HG02678 (cell line): ENCODE measurements around the gene POTEI.
"Not testable (repeated sequence)": the region's sequence is repeated elsewhere in the genome, so short reads cannot be mapped to it uniquely, and the experiment has no call there.

ENCODE experiments used
- ATAC-seq: cut with Tn5 transposase; IDR thresholded peaks from one replicate; pipeline ENCODE4 v1.9.1; 2021; ENCODE audit warnings: mild to moderate bottlenecking, moderate library complexity; ENCODE audit not compliant: unreplicated experiment

POTEI gene

DNA sequence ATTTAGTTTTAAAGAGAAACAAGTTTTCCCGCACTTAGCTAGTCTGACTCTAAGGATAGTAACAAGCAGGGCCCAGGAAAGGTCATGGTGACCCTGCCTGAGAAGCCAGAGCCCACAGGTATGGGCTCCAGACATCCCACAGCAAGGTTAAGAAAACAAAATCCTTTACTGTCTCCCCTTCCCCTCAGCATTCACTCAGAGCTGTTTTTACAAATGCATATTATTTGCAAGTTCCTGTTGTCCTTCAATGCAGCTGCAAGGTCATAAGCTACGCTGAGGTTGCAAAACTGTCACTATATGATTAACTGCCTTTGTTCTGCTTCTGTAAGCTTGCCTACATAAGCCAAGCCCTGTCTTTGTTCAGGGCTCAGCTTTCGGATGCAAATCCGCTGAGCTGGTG lies 18.1 kb downstream of the POTEI start:
- not testable (repeated sequence) for ATAC-seq

DNA sequence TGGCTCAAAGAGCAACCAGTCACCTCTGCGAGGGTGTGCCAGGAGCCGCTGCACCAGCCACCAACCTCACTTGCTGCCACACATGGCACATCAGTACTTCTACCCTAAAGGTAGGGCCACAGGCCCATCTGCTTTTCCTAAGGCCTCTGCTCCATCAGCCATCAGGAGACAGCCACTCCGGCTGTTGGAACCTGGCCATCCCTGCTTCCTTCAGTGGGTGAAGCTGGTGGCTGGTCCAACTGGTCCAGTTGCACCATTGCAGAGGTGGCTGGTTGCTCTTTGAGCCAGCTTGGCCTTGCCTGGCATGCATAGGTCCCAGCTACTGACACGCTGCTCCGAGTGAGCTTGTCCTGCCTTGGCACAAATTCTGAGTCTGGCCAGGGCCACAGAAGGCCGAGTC lies 53.7 kb downstream of the POTEI start:
- not testable (repeated sequence) for ATAC-seq

DNA sequence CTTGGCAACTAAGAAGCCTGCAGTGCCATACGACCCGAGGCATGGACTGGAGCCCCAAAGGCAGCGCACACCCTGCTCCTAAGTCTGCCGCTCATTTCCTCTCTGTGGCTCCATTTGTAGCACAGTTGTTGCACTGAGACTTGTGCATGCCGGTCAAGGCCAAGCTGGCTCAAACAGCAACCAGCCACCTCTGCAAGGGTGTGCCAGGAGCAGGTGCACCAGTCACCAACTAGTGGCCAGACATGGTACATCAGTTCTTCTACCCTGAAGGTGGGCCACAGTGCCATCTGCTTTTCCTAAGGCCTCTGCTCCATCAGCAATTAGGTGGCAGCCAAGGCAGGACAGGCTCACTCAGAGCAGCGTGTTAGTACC lies 54.4 kb downstream of the POTEI start:
- ATAC-seq: not testable (repeated sequence)

DNA sequence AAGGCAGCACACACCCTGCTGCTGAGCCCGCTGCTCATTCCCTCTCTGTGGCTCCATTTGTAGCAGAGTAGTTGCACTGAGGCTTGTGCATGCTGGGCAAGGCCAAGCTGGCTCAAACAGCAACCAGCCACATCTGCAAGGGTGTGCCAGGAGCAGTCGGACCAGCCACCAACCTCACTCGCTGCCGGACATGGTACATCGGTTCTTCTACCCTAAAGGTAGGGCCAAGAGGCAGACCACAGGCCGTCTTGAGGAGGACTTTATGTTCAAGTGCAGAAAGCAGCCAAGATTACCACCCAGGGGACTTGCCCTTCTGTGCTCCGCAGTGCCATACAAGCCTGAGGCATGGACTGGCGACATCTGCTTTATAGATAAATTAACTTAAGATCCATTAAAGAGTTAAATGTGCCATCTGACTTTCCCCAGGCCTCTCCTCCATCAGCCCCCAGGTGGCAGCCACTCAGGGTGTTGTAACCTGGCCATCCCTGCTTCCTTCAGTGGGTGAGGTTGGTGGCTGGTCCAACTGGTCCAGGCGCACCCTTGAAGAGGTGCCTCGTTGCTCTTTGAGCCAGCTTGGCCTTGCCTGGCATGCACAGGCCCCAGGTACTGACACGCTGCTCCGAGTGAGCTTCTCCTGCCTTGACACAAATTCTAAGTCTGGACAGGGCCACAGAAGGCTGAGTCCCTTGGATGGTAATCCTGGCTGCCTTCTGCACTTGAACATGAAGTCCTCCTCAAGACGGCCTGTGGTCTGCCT lies 55.0 kb downstream of the POTEI start:
- not testable (repeated sequence) for ATAC-seq

DNA sequence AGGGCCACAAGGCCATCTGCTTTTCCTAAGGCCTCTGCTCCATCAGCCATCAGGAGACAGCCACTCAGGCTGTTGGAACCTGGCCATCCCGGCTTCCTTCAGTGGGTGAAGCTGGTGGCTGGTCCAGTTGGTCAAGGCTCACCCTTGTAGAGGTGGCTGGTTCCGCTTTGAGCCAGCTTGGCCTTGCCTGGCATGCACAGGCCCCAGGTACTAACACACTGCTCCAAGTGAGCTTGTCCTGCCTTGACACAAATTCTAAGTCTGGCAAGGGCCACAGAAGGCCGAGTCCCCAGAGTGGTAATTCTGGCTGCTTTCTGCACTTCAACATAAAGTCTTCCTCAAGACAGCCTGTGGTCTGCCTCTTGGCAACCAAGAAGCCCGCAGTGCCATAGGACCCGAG lies 56.2 kb downstream of the POTEI start:
- ATAC-seq: not testable (repeated sequence)

DNA sequence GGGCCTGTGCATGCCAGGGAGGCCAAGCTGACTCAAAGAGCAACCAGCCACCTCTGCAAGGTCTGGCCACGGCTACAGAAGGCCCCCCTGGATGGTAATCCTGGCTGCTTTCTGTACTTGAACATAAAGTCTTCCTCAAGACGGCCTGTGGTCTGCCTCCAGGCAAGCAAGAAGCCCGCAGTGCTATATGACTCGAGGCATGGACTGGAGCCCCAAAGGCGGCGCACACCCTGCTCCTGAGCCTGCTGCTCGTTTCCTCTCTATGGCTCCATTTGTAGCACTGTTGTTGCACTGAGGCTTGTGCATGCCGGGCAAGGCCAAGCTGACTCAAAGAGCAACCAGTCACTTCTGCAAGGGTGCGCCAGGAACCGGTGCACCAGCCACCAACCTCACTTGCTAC lies 57.3 kb downstream of the POTEI start:
- ATAC-seq: not testable (repeated sequence)

DNA sequence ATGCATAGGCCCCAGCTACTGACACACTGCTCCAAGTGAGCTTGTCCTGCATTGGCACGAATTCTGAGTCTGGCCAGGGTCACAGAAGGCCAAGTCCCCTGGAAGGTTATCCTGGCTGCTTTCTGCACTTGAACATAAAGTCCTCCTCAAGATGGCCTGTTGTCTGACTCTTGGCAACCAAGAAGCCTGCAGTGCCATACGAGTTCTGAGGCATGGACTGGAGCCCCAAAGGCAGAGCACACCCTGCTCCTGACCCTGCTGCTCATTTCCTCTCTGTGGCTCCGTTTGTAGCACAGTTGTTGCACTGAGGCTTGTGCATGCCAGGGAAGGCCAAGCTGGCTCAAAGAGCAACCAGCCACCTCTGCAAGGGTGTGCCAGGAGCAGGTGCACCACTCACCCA lies 57.9 kb downstream of the POTEI start:
- not testable (repeated sequence) for ATAC-seq

DNA sequence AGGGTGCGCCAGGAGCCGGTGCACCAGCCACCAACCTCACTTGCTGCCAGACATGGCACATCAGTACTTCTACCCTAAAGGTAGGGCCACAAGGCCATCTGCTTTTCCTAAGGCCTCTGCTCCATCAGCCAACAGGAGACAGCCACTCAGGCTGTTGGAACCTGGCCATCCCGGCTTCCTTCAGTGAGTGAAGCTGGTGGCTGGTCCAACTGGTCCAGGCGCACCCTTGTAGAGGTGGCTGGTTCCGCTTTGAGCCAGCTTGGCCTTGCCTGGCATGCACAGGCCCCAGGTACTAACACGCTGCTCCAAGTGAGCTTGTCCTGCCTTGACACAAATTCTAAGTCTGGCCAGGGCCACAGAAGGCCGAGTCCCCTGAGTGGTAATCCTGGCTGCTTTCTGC lies 58.8 kb downstream of the POTEI start:
- not testable (repeated sequence) for ATAC-seq

DNA sequence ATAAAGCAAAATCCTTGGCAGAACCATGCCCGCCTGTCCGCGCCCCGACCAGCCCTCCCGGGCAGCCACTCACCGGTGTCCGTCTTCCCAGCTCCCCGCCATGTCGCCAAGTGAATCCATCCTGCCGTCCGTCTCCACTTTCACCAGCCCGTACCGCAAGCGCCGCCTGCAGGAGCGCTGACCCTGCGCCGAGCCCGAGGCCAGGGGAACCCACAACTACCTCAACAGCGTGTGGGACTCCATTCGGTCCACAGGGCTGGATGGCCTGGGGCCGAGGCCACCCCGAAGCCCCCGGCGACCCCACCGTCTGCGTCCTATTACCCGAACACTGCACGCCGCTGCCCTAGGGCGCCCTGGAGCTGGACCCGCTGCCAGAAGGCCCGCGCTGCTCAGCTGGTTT lies 81.5 kb downstream of the POTEI start:
- ATAC-seq: not testable (repeated sequence)

DNA sequence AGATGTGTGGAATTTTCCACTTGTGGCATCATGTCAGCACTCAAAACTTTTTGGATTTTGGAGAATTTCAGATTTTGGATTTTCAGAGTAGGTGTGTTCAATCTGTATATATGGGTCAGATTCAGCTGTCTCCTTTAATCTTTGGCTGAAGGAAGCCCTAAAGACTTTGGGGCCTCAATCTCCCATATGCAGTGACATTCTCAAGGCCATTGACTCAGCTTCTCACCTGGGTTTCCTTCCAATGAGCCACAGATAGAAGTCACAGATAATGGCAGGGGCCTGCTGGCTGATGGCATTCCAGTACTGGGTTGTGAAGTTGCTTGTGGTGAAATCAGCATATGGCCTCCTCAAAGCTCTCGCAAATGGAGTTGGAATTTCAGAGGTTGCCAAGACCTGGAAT lies 90.3 kb downstream of the POTEI start:
- ATAC-seq: not testable (repeated sequence)

DNA sequence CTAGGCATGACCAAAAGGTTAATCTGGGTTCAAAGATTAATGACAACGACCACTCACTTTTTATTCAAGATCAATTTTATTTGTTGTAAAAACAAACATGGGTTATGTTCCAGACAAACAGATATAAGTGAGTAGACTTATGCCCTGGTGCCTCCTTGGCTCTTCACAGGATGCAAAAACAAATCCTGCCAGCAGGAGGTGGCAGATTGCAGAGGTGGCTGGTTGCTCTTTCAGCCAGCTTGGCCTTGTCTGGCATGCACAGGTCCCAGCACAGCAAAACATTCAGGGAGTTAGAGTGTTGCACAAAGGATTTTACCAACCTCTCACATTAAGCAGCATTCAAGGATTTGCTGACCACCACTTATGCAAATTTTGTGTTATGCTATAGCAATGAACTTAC lies 92.4 kb downstream of the POTEI start:
- not testable (repeated sequence) for ATAC-seq
